HFFc6 (cell line): Measurements from ENCODE around the gene RBM33. TPM values are rescaled to one million over a fixed set of nuclear protein-coding genes. Genes with fewer than 3 reads are reported as not detected.
A peak's percentile ranks its signal among the peaks of the same experiment; 100 is the strongest.
"Not testable (repeated sequence)": the region's sequence is repeated elsewhere in the genome, so short reads cannot be mapped to it uniquely, and the experiment has no call there.

Experiments used
- DNase-seq: peaks from one replicate; pipeline ENCODE4 v3.0.0-alpha.2; 2018
- H3K27ac Mint-ChIP-seq: 2 replicates; pipeline ENCODE4 v1.8.0; 2020; ENCODE audit warnings: mild to moderate bottlenecking, mixed read lengths
- H3K27me3 Mint-ChIP-seq: 2 replicates; pipeline ENCODE4 v1.8.0; 2021; ENCODE audit warnings: mild to moderate bottlenecking, moderate library complexity, mixed read lengths; ENCODE audit not compliant: insufficient read depth
- H3K36me3 Mint-ChIP-seq: 2 replicates; pipeline ENCODE4 v1.8.0; 2021; ENCODE audit warnings: low read depth, mixed read lengths
- H3K4me1 Mint-ChIP-seq: 2 replicates; pipeline ENCODE4 v1.8.0; 2020; ENCODE audit warnings: low read depth, mixed read lengths
- H3K4me3 Mint-ChIP-seq: 2 replicates; pipeline ENCODE4 v1.8.0; 2020; ENCODE audit warnings: mild to moderate bottlenecking, moderate library complexity, mixed read lengths
- H3K9me3 Mint-ChIP-seq: 2 replicates; pipeline ENCODE4 v1.8.0; 2020; ENCODE audit warnings: mild to moderate bottlenecking, mixed read lengths
- CTCF ChIP-seq: fragments of 200-600 bp; sonication (generic); IDR thresholded peaks from 2 replicates; pipeline ENCODE4 v1.5.0; 2021; ENCODE audit warnings: antibody characterized with exemption, mild to moderate bottlenecking
- total RNA-seq, 6 experiments: library from RNA; stranded (reverse); fragmentation: NEBNext Ultra II Directional; extraction: Animal tissue kit (Norgen Biotek cat#: 25700); gene quantifications; 2 replicates in 1 of 6; 3 replicates in 5 of 6; pipeline ENCODE4 v1.2.3, GENCODE V29; 2021

RBM33 gene
- total RNA-seq, 6 experiments from 2014 or later = 31.5 to 38.9 (median 34.5) TPM

- H3K36me3 Mint-ChIP-seq = peaks cover 66% of the 10 kb centered on the region
- H3K27ac Mint-ChIP-seq = 0 out of 2 replicates have a peak overlapping the region, but pooled peaks have one; percentile 10
- TF ChIP-seq CTCF = no peak
- H3K9me3 Mint-ChIP-seq = peaks cover 11% of the 10 kb centered on the region
- H3K4me3 Mint-ChIP-seq = no peak overlapping the region
- H3K27me3 Mint-ChIP-seq = no peaks in the 10 kb centered on the region
- H3K4me1 Mint-ChIP-seq = peaks cover 14% of the 10 kb centered on the region
- no peak for DNase-seq
These were observed 40.1 kb downstream of the RBM33 start for GRCh38 chr7:155684543-155684942.

GRCh38 chr7:155685070-155685790 lies 40.8 kb downstream of the RBM33 start:
- TF ChIP-seq CTCF = no peak
- Mint-ChIP-seq H3K9me3 (peaks cover 11% of the 10 kb centered on the region), H3K27ac (no peak overlapping the region), H3K4me1 (peaks cover 14% of the 10 kb centered on the region), H3K36me3 (peaks cover 71% of the 10 kb centered on the region), H3K4me3 (no peak overlapping the region), H3K27me3 (no peaks in the 10 kb centered on the region)
- no peak for DNase-seq

GRCh38 chr7:155685791-155686160 lies 41.3 kb downstream of the RBM33 start:
- peaks cover 70% of the 10 kb centered on the region for H3K36me3 Mint-ChIP-seq
- H3K9me3 Mint-ChIP-seq = peaks cover 11% of the 10 kb centered on the region

GRCh38 chr7:155686620-155687324 lies 42.3 kb downstream of the RBM33 start:
- Mint-ChIP-seq H3K4me1 (peaks cover 14% of the 10 kb centered on the region), H3K9me3 (peaks cover 11% of the 10 kb centered on the region), H3K36me3 (peaks cover 60% of the 10 kb centered on the region)
- not testable (repeated sequence) for H3K27me3 Mint-ChIP-seq, DNase-seq, H3K27ac Mint-ChIP-seq, H3K4me3 Mint-ChIP-seq

More at GRCh38 chr7:155685791-155686160, 41.3 kb downstream of the RBM33 start:
- no peak for DNase-seq
- Mint-ChIP-seq H3K4me1 (peaks cover 14% of the 10 kb centered on the region), H3K4me3 (no peak overlapping the region), H3K27me3 (no peaks in the 10 kb centered on the region), H3K27ac (no peak overlapping the region)
- TF ChIP-seq CTCF = no peak

GRCh38 chr7:155688237-155688636 lies 43.8 kb downstream of the RBM33 start:
- Mint-ChIP-seq H3K36me3 (peaks cover 54% of the 10 kb centered on the region), H3K4me1 (peaks cover 14% of the 10 kb centered on the region), H3K9me3 (peaks cover 11% of the 10 kb centered on the region)
- not testable (repeated sequence) for H3K27ac Mint-ChIP-seq, DNase-seq, H3K4me3 Mint-ChIP-seq, H3K27me3 Mint-ChIP-seq

GRCh38 chr7:155690655-155691054 lies 46.2 kb downstream of the RBM33 start:
- H3K27me3 Mint-ChIP-seq, H3K4me3 Mint-ChIP-seq, H3K27ac Mint-ChIP-seq, H3K4me1 Mint-ChIP-seq, DNase-seq: not testable (repeated sequence)
- Mint-ChIP-seq H3K36me3 (peaks cover 36% of the 10 kb centered on the region), H3K9me3 (peaks cover 11% of the 10 kb centered on the region)

GRCh38 chr7:155692317-155692716 lies 47.9 kb downstream of the RBM33 start:
- H3K4me1 Mint-ChIP-seq = peaks cover 22% of the 10 kb centered on the region
- no peak for TF ChIP-seq CTCF
- H3K27me3 Mint-ChIP-seq = no peaks in the 10 kb centered on the region
- DNase-seq = no peak
- H3K9me3 Mint-ChIP-seq = no peaks in the 10 kb centered on the region
- H3K27ac Mint-ChIP-seq = no peak overlapping the region
- no peak overlapping the region for H3K4me3 Mint-ChIP-seq
- peaks cover 28% of the 10 kb centered on the region for H3K36me3 Mint-ChIP-seq
